ENCODE results near the gene PUM1.

GRCh38 chr1:31051611-31052010, 13.9 kb downstream of the PUM1 start:
- no peak for TF ChIP-seq CTCF (IDR thresholded peaks at IDR 0.05; ENCODE audit: low read depth, low read length, poor library complexity, severe bottlenecking)
- TF ChIP-seq EZH2phosphoT487 (IDR thresholded peaks at IDR 0.05; ENCODE audit: borderline replicate concordance, low read length), result no peak
